Uterus (tissue), 2 donors: ENCODE results near the gene SLC35F3.

Experiments
- CTCF ChIP-seq, 4 experiments: fragments of 200-600 bp in 2 of 4; fragments of 450-650 bp in 2 of 4; sonication (generic) in 2 of 4; IDR thresholded peaks; one replicate each; pipeline ENCODE4 v1.5.1; 2016 to 2019; ENCODE audit warnings: antibody characterized with exemption in 4 of 4, mild to moderate bottlenecking in 2 of 4, moderate library complexity in 1 of 4
- POLR2A ChIP-seq, 2 donors: fragments of 450-650 bp; IDR thresholded peaks; one replicate each; pipeline ENCODE4 v1.6.1; 2016; ENCODE audit warnings: antibody characterized with exemption in 2 of 2, mild to moderate bottlenecking in 1 of 2, moderate library complexity in 1 of 2

- no peak for TF ChIP-seq POLR2A (IDR thresholded peaks at IDR 0.05)
- TF ChIP-seq CTCF (IDR thresholded peaks at IDR 0.05) = no peak
Measured at GRCh38 chr1:234271243-234271606, 366.7 kb downstream of the SLC35F3 start.
